HL-60 (cell line): ENCODE data around the gene INCENP.

Experiments used
- DNase-seq, 2 experiments: peaks; one replicate each; pipeline ENCODE4 v3.0.0-alpha.2; 2010 to 2020; ENCODE audit warnings: low read depth in 1 of 2, low spot score in 1 of 2
- H3K27ac ChIP-seq: fragments of 250-450 bp; sonication (Bioruptor Pico); replicated peaks from 2 replicates; pipeline ENCODE4 v1.5.1; 2020; ENCODE audit warnings: mild to moderate bottlenecking, moderate library complexity
- H3K27me3 ChIP-seq: fragments of 250-450 bp; sonication (Bioruptor Pico); 2 replicates; pipeline ENCODE4 v1.5.1; 2021; ENCODE audit warnings: mild to moderate bottlenecking, moderate library complexity; ENCODE audit not compliant: insufficient read depth, poor library complexity, severe bottlenecking
- H3K4me3 ChIP-seq: replicated peaks from 2 replicates; pipeline ENCODE4 v1.5.1; 2011; ENCODE audit warnings: mild to moderate bottlenecking, control low read depth, low read length; ENCODE audit not compliant: insufficient read depth
- CTCF ChIP-seq: IDR thresholded peaks from one replicate; pipeline ENCODE4 v1.5.1; 2011; ENCODE audit warnings: low read length, control low read depth, inconsistent platforms; ENCODE audit not compliant: insufficient read depth
- GABPA ChIP-seq: IDR thresholded peaks from 2 replicates; pipeline ENCODE4 v1.6.1; 2012; ENCODE audit warnings: low read depth
- POLR2AphosphoS5 ChIP-seq: IDR thresholded peaks from 2 replicates; pipeline ENCODE4 v1.6.1; 2012; ENCODE audit warnings: low read depth
- REST ChIP-seq: IDR thresholded peaks from 2 replicates; pipeline ENCODE4 v1.6.1; 2012; ENCODE audit warnings: low read depth; ENCODE audit not compliant: insufficient replicate concordance
- SPI1 ChIP-seq: IDR thresholded peaks from 2 replicates; pipeline ENCODE4 v1.6.1; 2012; ENCODE audit warnings: low read depth, mild to moderate bottlenecking, borderline replicate concordance

Gene INCENP

GRCh38 chr11:62127426-62127825 lies 3.6 kb downstream of the INCENP start:
- Histone ChIP-seq H3K27ac (no peak overlapping the region), H3K27me3 (no peaks in the 10 kb centered on the region), H3K4me3 (no peak overlapping the region)
- no peak for TF ChIP-seq SPI1
- no peak for TF ChIP-seq POLR2AphosphoS5
- TF ChIP-seq REST = no peak
- TF ChIP-seq CTCF = no peak
- no peak for TF ChIP-seq GABPA
- DNase-seq = no peak

- Histone ChIP-seq H3K27ac (no peak overlapping the region), H3K27me3 (no peaks in the 10 kb centered on the region), H3K4me3 (no peak overlapping the region)
- no peak for TF ChIP-seq REST
- TF ChIP-seq GABPA = no peak
- TF ChIP-seq SPI1 = no peak
- TF ChIP-seq CTCF = no peak
- TF ChIP-seq POLR2AphosphoS5 = no peak
- no peak for DNase-seq
Measured at GRCh38 chr11:62127941-62128770, 4.3 kb downstream of the INCENP start.

GRCh38 chr11:62128835-62129234 lies 5.0 kb downstream of the INCENP start:
- Histone ChIP-seq H3K27me3 (no peaks in the 10 kb centered on the region), H3K4me3 (no peak overlapping the region), H3K27ac (no peak overlapping the region)
- no peak for DNase-seq
- TF ChIP-seq SPI1 (no peak), GABPA (no peak), REST (no peak), POLR2AphosphoS5 (no peak)
